ENCODE results near the gene LYZ. TPM values are rescaled to one million over a fixed set of nuclear protein-coding genes. Genes with fewer than 3 reads are reported as not detected.

LYZ gene
- total and polyA plus RNA-seq, 9 of the 15 experiments (the other 6 are each of a cell fraction or from before 2014, with no cell fraction given), result 27.2 to 96.3 (median 42.1) TPM

DNA sequence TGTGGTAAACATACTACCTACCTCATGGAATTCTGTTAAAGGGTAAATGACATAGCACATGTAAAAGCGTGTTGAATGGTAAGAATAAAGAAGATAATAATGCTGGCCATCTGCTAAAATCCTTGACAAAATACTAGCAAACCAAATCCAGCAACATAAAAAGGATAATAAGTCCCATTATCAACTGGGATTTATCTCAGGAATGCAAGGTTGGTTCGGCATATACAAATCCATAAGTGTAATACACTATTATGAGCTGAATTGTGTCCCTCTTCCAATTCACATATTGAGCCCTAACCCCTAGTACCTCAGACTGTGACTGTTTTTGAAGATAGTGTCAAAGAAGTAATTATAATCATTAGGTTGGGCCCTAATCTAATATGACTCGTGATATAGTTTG lies 48.8 kb downstream of the LYZ start:
- no peak for ATAC-seq
- Histone ChIP-seq H3K4me3 (no peak overlapping the region), H3K4me2 (ENCODE audit: insufficient read depth, low read length) (no peak overlapping the region), H3K4me1 (replicated peaks in 1 of 2; ENCODE audit: control insufficient read depth in 2 of 2, insufficient read depth in 2 of 2, low read length in 2 of 2) (no peaks in the 10 kb centered on the region), H3K9me3 (replicated peaks; ENCODE audit: control insufficient read depth, insufficient read depth, low read depth, low read length) (peaks cover 4% of the 10 kb centered on the region; the same call in 1 of the 2 replicates), H4K20me1 (replicated peaks; ENCODE audit: control insufficient read depth, insufficient read depth, low read length) (no peaks in the 10 kb centered on the region), H3K27me3 (ENCODE audit: control insufficient read depth in 2 of 2, insufficient read depth in 2 of 2, low read length in 2 of 2) (no peaks in the 10 kb centered on the region), H3K27ac (ENCODE audit: extremely low read depth, low read depth, low read length) (no peak overlapping the region), H3K79me2 (ENCODE audit: control insufficient read depth, insufficient read depth, low read length) (no peaks in the 10 kb centered on the region), H2AFZ (ENCODE audit: low read depth, low read length) (no peak overlapping the region), H3K36me3 (ENCODE audit: control insufficient read depth, insufficient read depth, low read length) (peaks cover 6% of the 10 kb centered on the region), H3K9ac (ENCODE audit: insufficient read depth in 1 of 2, low read depth in 2 of 2, low read length in 2 of 2) (no peak overlapping the region), H3K9me1 (ENCODE audit: control insufficient read depth, insufficient read depth, low read length) (no peaks in the 10 kb centered on the region)
- intact Hi-C loops (cut with micrococcal nuclease) (no loop called here), in situ Hi-C loops (cut with MboI) (no loop called here)
- POLR2A ChIA-PET, result interaction anchor here (1.6 kb wide), 1 partner anchor 11 kb away, joined by 3 read pairs; no protein-coding TSS in a partner anchor
- BruUV-seq (replicated peaks), result no TSS peak
- CTCF ChIA-PET (ENCODE audit: low intra/inter-chr PET ratio), result no interaction called here
- no peak for DNase-seq (ENCODE audit: extremely low read depth in 1 of 4, low spot score in 3 of 4)
- 86% methylated on average over 3 of the region's 3 CpGs for WGBS (ENCODE audit: insufficient coverage, low coverage, missing lambda C conversion rate)
- TF ChIP-seq CBX3 (IDR thresholded peaks at IDR 0.05; ENCODE audit: borderline replicate concordance in 1 of 2, low read length in 2 of 2) (peak in 1 of 2 experiments; percentile 73; a peak in 2 of 3 replicates), ZNF324 (CRISPR knock-in tag; IDR thresholded peaks at IDR 0.05) (peak; percentile 93)
- TF ChIP-seq, protein P1, sequence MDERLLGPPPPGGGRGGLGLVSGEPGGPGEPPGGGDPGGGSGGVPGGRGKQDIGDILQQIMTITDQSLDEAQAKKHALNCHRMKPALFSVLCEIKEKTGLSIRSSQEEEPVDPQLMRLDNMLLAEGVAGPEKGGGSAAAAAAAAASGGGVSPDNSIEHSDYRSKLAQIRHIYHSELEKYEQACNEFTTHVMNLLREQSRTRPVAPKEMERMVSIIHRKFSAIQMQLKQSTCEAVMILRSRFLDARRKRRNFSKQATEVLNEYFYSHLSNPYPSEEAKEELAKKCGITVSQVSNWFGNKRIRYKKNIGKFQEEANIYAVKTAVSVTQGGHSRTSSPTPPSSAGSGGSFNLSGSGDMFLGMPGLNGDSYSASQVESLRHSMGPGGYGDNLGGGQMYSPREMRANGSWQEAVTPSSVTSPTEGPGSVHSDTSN (CRISPR knock-in tag; IDR thresholded peaks at IDR 0.05; ENCODE audit: low read depth), result no peak
- TF ChIP-seq, protein P1 (tag; conservative IDR thresholded peaks at IDR 0.05; ENCODE audit: low read depth), result no peak
- FAIRE-seq, result peak; percentile 29
